Measurements from ENCODE around the gene SRRM2.

Gene SRRM2

DNA sequence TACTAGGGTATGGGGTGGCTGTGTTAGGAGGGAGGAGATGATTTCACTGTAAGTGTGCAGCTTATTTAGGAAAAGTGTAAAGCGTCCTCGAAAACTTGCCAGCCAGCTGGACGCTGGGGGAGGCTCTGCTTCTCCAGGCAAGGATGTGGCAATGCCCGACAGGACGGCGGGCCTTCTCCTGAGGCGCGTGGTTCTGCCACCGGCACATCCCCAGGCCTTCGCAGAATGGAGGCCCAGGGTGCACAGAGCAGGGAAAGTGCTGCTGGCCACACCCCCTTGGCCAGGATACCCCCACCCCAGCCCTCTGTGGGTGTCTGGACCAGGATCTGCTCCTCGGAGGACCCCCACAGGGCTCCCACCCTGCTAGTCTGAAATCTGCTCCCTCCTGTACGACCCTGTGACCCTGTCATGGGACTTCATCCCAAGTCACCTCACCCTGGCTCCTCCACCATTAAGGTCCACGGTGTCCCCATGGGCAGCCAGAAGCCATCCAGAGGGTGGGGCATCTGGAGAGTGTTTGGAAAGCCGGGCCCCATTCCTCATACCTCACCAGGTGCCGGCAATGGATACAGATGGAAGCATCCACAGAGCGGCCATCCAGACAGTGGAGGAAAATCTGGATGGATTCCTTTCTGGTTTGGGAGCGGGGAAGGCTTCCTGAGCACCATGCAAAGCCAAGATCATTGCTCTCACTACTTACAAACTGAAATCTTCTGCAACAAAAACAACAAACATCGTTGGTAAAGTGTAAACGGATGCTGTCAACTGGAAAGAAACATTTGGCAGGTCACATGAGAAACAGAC lies 9.2 kb upstream of the SRRM2 start:
- no peak overlapping the region for H3K4me3 ChIP-seq (replicated peaks; ENCODE audit: low read depth, low read length)
- TF ChIP-seq, protein P1, sequence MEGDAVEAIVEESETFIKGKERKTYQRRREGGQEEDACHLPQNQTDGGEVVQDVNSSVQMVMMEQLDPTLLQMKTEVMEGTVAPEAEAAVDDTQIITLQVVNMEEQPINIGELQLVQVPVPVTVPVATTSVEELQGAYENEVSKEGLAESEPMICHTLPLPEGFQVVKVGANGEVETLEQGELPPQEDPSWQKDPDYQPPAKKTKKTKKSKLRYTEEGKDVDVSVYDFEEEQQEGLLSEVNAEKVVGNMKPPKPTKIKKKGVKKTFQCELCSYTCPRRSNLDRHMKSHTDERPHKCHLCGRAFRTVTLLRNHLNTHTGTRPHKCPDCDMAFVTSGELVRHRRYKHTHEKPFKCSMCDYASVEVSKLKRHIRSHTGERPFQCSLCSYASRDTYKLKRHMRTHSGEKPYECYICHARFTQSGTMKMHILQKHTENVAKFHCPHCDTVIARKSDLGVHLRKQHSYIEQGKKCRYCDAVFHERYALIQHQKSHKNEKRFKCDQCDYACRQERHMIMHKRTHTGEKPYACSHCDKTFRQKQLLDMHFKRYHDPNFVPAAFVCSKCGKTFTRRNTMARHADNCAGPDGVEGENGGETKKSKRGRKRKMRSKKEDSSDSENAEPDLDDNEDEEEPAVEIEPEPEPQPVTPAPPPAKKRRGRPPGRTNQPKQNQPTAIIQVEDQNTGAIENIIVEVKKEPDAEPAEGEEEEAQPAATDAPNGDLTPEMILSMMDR (IDR thresholded peaks at IDR 0.05; ENCODE audit: insufficient read depth, low read length, poor library complexity, severe bottlenecking) = no peak
- DNase-seq (ENCODE audit: extremely low read depth, insufficient read length) = no peak
- H3K36me3 ChIP-seq (ENCODE audit: control insufficient read depth, insufficient read depth, low read length) = no peaks in the 10 kb centered on the region
- no peaks in the 10 kb centered on the region for H3K27me3 ChIP-seq (replicated peaks; ENCODE audit: control insufficient read depth, insufficient read depth, low read length)

DNA sequence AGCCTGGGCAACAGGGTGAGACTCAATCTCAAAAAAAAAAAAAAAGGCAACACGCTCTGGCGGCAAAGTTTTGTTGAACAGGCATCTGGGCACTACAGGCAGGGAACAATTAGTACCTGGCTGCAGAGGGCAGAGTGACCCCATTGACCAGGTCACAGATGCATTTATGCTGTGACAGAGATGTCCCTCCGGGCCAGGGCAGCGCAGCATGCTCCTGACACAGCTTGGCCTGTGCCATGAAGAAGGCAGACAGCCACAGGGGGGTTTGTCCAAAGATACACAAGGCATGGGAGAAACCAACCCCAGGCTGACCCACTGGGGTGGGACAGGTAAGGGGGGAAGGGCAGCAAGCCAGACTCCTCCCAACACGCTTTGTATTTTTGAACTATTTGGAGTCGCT lies 7.7 kb upstream of the SRRM2 start:
- no peak overlapping the region for H3K4me3 ChIP-seq (replicated peaks; ENCODE audit: low read depth, low read length)
- H3K27me3 ChIP-seq (replicated peaks; ENCODE audit: control insufficient read depth, insufficient read depth, low read length) = no peaks in the 10 kb centered on the region
- H3K36me3 ChIP-seq (ENCODE audit: control insufficient read depth, insufficient read depth, low read length) = no peaks in the 10 kb centered on the region
- TF ChIP-seq, protein P1 (IDR thresholded peaks at IDR 0.05; ENCODE audit: insufficient read depth, low read length, poor library complexity, severe bottlenecking) = no peak
- DNase-seq (ENCODE audit: extremely low read depth, insufficient read length) = no peak

DNA sequence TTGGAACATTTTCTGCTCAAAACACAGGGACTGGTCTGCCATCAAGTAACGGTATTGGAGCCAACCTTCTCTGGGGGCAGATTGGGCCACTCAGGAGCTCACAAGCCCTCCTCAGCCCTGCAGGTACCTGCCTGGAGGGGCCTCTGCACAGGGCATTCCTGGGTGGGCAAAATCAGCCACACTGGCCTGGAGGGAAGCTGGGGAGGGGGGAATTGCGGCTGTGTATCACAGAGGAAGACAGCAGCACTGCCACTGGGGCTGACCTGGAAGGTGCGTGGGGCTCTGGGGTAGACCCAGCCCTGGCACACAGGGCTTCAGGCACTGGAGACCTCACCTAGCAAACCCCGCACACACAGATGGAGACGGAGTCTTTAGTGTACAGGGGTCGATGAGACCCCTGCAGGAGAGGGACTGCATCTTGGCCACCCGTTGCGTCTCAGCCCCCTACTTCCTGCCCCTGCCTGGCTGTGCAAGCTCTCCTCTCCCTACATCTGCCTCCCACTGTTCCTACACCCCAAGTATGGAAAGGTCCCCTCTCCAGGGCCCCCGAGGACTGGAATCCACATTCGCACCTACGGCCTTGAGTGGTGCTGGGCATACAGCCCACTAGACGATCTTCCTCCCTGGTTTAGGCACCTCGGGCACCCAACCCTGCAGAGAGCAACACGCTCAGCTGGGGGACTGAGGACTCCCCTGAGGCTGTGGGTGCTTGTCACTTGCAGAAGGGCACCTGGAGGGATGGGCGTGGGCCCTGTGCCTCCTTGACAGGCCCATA lies 7.1 kb upstream of the SRRM2 start:
- TF ChIP-seq, protein P1 (IDR thresholded peaks at IDR 0.05; ENCODE audit: insufficient read depth, low read length, poor library complexity, severe bottlenecking) = no peak
- Histone ChIP-seq H3K27me3 (replicated peaks; ENCODE audit: control insufficient read depth, insufficient read depth, low read length) (no peaks in the 10 kb centered on the region), H3K4me3 (replicated peaks; ENCODE audit: low read depth, low read length) (no peak overlapping the region), H3K36me3 (ENCODE audit: control insufficient read depth, insufficient read depth, low read length) (no peaks in the 10 kb centered on the region; the same call in 1 of the 2 replicates)
- no peak for DNase-seq (ENCODE audit: extremely low read depth, insufficient read length)

DNA sequence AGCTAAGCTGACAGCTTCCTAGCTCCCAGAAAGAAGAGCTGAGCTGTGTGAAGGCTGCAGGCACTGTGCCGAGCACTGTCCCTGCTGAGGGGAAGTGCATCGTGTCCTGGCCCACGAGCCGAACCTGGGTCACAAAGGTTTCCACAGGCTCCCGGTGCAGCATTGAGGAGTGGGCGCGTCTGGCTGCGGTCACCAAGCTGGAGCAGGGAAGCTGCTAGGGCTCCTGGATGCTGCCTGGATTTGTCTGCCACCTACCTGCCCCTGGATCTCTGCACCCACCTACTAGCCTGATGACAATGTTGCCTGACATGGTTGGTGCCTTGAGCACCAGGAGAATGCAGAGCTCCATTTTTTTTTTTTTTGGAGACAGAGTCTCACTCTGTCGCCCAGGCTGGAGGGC lies 6.5 kb upstream of the SRRM2 start:
- TF ChIP-seq, protein P1 (IDR thresholded peaks at IDR 0.05; ENCODE audit: insufficient read depth, low read length, poor library complexity, severe bottlenecking) = no peak
- no peaks in the 10 kb centered on the region for H3K27me3 ChIP-seq (replicated peaks; ENCODE audit: control insufficient read depth, insufficient read depth, low read length)
- no peak overlapping the region for H3K4me3 ChIP-seq (replicated peaks; ENCODE audit: low read depth, low read length)
- DNase-seq (ENCODE audit: extremely low read depth, insufficient read length) = no peak
- H3K36me3 ChIP-seq (ENCODE audit: control insufficient read depth, insufficient read depth, low read length) = no peaks in the 10 kb centered on the region; the same call in 1 of the 2 replicates

- no peak for DNase-seq (ENCODE audit: extremely low read depth, insufficient read length)
- Histone ChIP-seq H3K27me3 (replicated peaks; ENCODE audit: control insufficient read depth, insufficient read depth, low read length) (no peaks in the 10 kb centered on the region), H3K36me3 (ENCODE audit: control insufficient read depth, insufficient read depth, low read length) (no peaks in the 10 kb centered on the region; the same call in 1 of the 2 replicates), H3K4me3 (replicated peaks; ENCODE audit: low read depth, low read length) (no peak overlapping the region)
- TF ChIP-seq, protein P1 (IDR thresholded peaks at IDR 0.05; ENCODE audit: insufficient read depth, low read length, poor library complexity, severe bottlenecking) = no peak
Observed at GRCh38 chr16:2748757-2749455, 3.5 kb upstream of the SRRM2 start.

All from GM06990 (cell line).